Measurements from ENCODE around the gene FBXO3. TPM values are rescaled to one million over a fixed set of nuclear protein-coding genes. Genes with fewer than 3 reads are reported as not detected.

Gene FBXO3
- total RNA-seq, 1 experiment from 2014 or later, result 29.6 TPM

DNA sequence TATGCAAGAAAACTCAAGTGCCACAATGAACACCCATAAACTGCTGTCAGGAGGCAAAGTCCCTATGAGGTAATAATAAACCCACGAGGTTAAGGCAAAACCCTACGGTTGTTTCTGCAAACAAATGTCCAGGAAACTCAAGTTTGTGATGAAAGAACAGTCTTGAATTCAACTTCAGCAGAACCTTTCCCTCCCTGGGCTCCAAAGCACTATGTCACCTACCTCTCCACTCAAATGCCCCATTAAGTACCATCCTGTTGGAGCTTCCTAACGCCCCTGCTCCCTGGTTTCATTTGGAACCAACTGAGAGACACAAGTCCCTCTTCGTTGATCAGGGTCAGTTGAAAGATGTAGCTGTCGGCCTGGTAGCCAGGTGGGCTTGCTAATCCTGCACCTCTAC lies 71.1 kb downstream of the FBXO3 start:
- Mint-ChIP-seq H3K9me3 (ENCODE audit: unreplicated experiment) (no peaks in the 10 kb centered on the region), H3K27ac (ENCODE audit: unreplicated experiment) (no peak overlapping the region), H3K4me3 (ENCODE audit: unreplicated experiment) (no peak overlapping the region), H3K36me3 (ENCODE audit: insufficient read depth, unreplicated experiment) (peaks cover 13% of the 10 kb centered on the region), H3K27me3 (ENCODE audit: insufficient read depth, unreplicated experiment) (no peaks in the 10 kb centered on the region), H3K4me1 (ENCODE audit: low read depth, unreplicated experiment) (peaks cover 12% of the 10 kb centered on the region)
- Histone ChIP-seq H3K27me3 (replicated peaks; ENCODE audit: control insufficient read depth, insufficient read depth, low read length) (no peaks in the 10 kb centered on the region), H3K9me3 (no peaks in the 10 kb centered on the region), H3K4me1 (peaks cover 18% of the 10 kb centered on the region), H3K36me3 (ENCODE audit: control insufficient read depth, insufficient read depth, low read length) (no peaks in the 10 kb centered on the region), H3K4me3 (ENCODE audit: low read depth, low read length) (no peak overlapping the region)
- DNase-seq, result no peak
- BruUV-seq (replicated peaks), result no TSS peak
- TF ChIP-seq, protein P1, sequence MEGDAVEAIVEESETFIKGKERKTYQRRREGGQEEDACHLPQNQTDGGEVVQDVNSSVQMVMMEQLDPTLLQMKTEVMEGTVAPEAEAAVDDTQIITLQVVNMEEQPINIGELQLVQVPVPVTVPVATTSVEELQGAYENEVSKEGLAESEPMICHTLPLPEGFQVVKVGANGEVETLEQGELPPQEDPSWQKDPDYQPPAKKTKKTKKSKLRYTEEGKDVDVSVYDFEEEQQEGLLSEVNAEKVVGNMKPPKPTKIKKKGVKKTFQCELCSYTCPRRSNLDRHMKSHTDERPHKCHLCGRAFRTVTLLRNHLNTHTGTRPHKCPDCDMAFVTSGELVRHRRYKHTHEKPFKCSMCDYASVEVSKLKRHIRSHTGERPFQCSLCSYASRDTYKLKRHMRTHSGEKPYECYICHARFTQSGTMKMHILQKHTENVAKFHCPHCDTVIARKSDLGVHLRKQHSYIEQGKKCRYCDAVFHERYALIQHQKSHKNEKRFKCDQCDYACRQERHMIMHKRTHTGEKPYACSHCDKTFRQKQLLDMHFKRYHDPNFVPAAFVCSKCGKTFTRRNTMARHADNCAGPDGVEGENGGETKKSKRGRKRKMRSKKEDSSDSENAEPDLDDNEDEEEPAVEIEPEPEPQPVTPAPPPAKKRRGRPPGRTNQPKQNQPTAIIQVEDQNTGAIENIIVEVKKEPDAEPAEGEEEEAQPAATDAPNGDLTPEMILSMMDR (IDR thresholded peaks at IDR 0.05; ENCODE audit: insufficient read depth in 1 of 2, low read depth in 1 of 2, low read length in 1 of 2, severe bottlenecking in 1 of 2, unreplicated experiment in 1 of 2), result no peak
- CTCF ChIA-PET, result no interaction called here
- POLR2A ChIA-PET, result no interaction called here
- intact Hi-C loops (cut with micrococcal nuclease; ENCODE audit: unreplicated experiment), result loop anchor here (5.0 kb wide), 1 partner anchor 34 kb away; the partner anchor contains the start of gene CD59

DNA sequence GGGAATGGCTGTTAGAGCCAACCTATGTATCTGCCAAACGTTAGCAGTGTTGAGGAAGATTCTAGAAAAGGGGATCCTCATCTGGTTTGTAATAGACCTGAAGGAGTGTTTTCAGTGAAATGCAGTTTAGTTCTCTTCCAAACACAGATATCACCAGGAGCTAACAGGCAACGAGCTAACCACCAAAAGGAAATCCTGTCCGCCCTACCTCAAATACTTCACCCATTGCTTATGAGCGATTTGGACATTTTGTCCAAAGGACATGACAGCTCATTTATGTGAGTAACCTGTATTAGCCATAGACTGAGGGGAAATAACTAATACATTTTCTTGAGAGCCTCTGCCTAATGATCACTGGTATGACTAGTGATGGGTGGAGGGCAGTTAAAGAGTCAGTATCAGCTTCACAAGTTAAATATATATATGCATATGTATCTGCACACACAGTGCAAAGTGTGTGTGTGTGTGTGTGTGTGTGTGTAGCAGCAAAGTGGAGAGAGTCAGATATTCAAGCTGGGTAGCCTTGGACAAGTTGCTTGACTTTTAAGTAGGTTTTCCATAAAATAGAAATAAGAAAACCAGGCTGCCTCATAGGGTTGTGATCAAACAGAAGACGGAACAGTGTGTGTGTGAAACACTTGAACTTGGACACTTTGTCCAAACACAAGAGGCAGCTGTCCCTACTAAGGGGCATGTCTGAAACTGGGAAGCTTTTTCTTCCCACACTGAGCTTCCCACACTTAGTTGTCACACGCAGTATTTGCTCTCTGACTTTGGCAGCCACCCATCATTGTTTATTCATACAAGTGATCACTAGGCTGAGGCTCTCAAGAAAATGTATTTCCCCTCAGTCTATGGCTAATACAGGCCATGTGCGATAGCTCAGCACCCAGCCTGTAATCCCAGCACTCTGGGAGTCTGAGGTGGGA lies 72.8 kb downstream of the FBXO3 start:
- no peak for DNase-seq
- peak overlapping the region; percentile 66 for H3K27ac Mint-ChIP-seq (ENCODE audit: unreplicated experiment)
- H3K9me3 ChIP-seq, result no peaks in the 10 kb centered on the region
- H3K9me3 Mint-ChIP-seq (ENCODE audit: unreplicated experiment), result no peaks in the 10 kb centered on the region
- H3K27me3 Mint-ChIP-seq (ENCODE audit: insufficient read depth, unreplicated experiment), result peaks cover 2% of the 10 kb centered on the region
- ChIA-PET POLR2A (no interaction called here), CTCF (interaction anchor here (0.5 to 2.4 kb wide), 3 partner anchors 15 to 286 kb away, joined by 3 to 5 read pairs (median 4); no protein-coding TSS in a partner anchor)
- no peaks in the 10 kb centered on the region for H3K36me3 ChIP-seq (ENCODE audit: control insufficient read depth, insufficient read depth, low read length)
- H3K36me3 Mint-ChIP-seq (ENCODE audit: insufficient read depth, unreplicated experiment), result peaks cover 13% of the 10 kb centered on the region
- intact Hi-C loops (cut with micrococcal nuclease; ENCODE audit: unreplicated experiment), result loop anchor here (5.0 kb wide), 1 partner anchor 36 kb away; the partner anchor contains the start of gene CD59
- peak overlapping the region; percentile 85 for H3K4me3 ChIP-seq (ENCODE audit: low read depth, low read length)
- TF ChIP-seq, protein P1 (IDR thresholded peaks at IDR 0.05; ENCODE audit: insufficient read depth in 1 of 2, low read depth in 1 of 2, low read length in 1 of 2, severe bottlenecking in 1 of 2, unreplicated experiment in 1 of 2), result no peak
- H3K4me1 Mint-ChIP-seq (ENCODE audit: low read depth, unreplicated experiment), result peaks cover 12% of the 10 kb centered on the region
- peak overlapping the region; percentile 85 for H3K4me3 Mint-ChIP-seq (ENCODE audit: unreplicated experiment)
- no peaks in the 10 kb centered on the region for H3K27me3 ChIP-seq (replicated peaks; ENCODE audit: control insufficient read depth, insufficient read depth, low read length)
- H3K4me1 ChIP-seq, result peaks cover 18% of the 10 kb centered on the region
- BruUV-seq (replicated peaks), result no TSS peak

DNA sequence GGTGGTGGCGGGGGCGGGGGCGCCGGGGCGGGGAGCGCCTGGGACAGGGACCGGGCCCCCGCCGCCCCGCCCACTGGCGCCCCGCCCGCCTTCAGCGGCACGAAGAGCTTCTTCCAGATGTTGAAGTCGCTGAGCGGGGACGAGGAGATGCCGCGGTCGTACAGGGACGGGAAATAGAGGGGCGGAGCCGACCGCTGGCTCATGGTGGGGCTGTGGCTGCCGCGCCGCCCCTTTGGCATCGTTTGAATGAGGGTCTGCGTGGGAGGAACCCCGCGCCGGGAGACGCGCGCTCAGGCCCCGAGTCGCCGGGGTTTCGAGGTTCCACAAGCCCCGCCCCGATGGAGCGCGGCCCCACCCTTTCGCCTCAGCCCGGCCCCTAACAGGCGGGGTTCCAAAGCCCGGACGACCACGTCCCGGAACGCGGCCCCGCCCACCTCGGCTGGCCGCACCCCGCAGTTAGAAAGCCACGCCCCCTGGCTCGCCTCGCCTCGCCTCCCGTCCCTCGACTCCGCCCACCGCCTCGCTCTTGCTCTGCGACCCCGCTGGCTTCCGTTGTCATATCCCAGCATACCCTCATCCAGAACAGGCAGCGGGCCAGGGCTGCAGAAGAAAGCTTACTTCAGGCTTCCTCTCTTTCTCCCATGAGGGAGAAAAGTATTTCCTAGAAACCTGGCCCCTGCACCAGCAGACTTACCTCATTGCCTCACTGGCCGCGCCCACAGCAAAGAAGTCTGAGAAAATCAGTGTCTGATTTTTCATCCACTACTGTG lies 73.6 kb downstream of the FBXO3 start, which contains the start of gene C11orf91:
Gene C11orf91 (minus strand): TSS at position 325 of the 770 bp plus-strand sequence. CDS start 86 bp downstream, at position 239.
- peak within 1 kb of the TSS; percentile 85 for H3K4me3 ChIP-seq (ENCODE audit: low read depth, low read length)
- H3K27me3 Mint-ChIP-seq (ENCODE audit: insufficient read depth, unreplicated experiment), result peaks cover 2% of the 10 kb centered on the region
- H3K4me1 Mint-ChIP-seq (ENCODE audit: low read depth, unreplicated experiment), result peaks cover 12% of the 10 kb centered on the region
- TF ChIP-seq, protein P1 (IDR thresholded peaks at IDR 0.05; ENCODE audit: insufficient read depth in 1 of 2, low read depth in 1 of 2, low read length in 1 of 2, severe bottlenecking in 1 of 2, unreplicated experiment in 1 of 2), result no peak
- no peaks in the 10 kb centered on the region for H3K27me3 ChIP-seq (replicated peaks; ENCODE audit: control insufficient read depth, insufficient read depth, low read length)
- H3K4me3 Mint-ChIP-seq (ENCODE audit: unreplicated experiment), result peak within 1 kb of the TSS; percentile 85
- peak within 1 kb of the TSS; percentile 66 for H3K27ac Mint-ChIP-seq (ENCODE audit: unreplicated experiment)
- no peaks in the 10 kb centered on the region for H3K36me3 ChIP-seq (ENCODE audit: control insufficient read depth, insufficient read depth, low read length)
- H3K9me3 Mint-ChIP-seq (ENCODE audit: unreplicated experiment), result no peaks in the 10 kb centered on the region
- BruUV-seq (replicated peaks), result no TSS peak
- ChIA-PET CTCF (interaction anchor here (0.5 to 2.4 kb wide), 3 partner anchors 16 to 287 kb away, joined by 3 to 5 read pairs (median 4); no protein-coding TSS in a partner anchor), POLR2A (no interaction called here)
- DNase-seq, result peak; percentile 94 to 98
- peaks cover 18% of the 10 kb centered on the region for H3K4me1 ChIP-seq
- H3K9me3 ChIP-seq, result no peaks in the 10 kb centered on the region
- intact Hi-C loops (cut with micrococcal nuclease; ENCODE audit: unreplicated experiment), result loop anchor here (5.0 kb wide), 1 partner anchor 37 kb away; the partner anchor contains the start of gene CD59
- H3K36me3 Mint-ChIP-seq (ENCODE audit: insufficient read depth, unreplicated experiment), result peaks cover 13% of the 10 kb centered on the region
